Stimulated activated naive CD4-positive, alpha-beta T cell treated with Interleukin-2 at 50 U/mL for 16 hours (primary cell): ENCODE results near the gene PNISR.

Experiments used
- DNase-seq: peaks from one replicate; lab custom pipeline; 2025; lab: John Stamatoyannopoulos, UW

PNISR gene

DNA sequence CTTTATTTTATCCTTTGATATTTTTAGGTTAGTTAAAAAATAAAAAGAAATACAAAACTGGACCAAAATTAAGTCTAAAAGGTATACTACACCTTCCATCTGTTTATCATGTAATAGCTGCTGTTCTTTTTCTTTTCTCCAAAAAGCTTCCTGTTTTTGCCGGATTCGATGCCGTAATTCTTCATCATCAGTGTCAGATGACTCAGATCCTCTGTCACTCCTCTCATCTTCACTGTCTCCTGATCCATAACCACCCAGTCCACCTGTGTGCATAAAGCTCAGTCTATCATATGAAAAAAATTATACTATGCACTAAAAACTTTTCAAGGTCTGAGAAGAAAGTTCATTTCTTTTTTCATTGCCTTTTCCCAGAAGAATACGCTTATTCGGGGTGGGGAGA is 22.7 kb downstream of the PNISR start:
- no peak for DNase-seq

DNA sequence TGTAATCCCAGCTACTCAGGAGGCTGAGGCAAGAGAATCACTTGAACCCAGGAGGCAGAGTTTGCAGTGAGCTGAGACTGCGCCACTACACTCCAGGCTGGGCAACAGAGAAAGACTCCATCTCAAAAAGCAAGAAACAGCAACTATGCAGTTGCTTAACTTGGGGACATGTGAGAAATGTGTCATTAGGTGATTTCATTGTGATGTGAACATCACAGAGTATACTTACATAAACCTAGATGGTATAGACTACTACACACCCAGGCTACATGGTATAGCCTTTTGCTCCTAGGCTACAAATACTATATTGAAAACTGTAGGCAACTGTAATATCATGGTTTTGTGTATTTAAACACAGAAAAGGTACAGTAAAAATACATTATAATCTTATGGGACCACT is 27.8 kb downstream of the PNISR start:
- DNase-seq = no peak

DNA sequence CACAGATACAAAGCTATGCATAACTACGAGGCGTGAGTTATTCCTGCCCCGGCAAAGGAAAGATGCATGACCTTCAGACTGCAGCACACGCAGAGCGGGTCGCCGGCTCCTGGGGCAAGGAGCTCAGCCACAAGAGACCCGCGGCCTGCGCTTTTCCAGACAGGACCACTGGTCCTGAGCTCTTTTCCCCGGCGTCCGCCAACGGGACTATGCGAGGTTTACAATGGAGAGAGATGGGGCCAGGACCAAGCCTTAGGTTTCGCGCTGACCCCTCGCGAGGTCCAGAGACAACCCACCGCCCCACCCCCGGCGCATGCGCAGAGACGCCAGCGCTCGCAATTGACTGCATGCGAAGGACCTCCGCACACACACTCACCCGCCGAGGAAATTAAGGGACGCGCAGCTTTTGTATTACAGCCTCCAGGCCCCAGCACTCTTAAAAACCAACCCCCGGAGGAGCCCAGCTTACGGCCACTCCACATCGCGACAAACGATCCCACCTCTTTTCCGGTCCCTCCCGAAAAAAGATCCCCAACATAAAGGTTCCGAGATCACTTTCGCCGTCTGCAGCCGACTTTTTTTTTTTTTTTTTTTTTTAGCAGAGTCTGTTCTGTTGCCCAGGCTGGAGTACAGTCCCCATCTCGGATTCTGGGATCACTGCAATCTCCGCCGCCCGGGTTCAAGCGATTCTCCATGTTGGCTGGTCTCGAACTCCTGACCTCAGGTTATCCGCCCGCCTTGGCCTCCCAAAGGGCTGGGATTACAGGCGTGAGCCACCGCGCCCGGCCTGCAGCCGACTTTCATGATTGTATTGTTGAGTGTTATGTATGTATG is 31.2 kb downstream of the PNISR start, which contains the start of gene COQ3:
TSS of gene COQ3 (minus strand) at position 498 of the 834 bp plus-strand sequence. CDS start at position 482, 16 bp downstream.
- peak; percentile 49 for DNase-seq

DNA sequence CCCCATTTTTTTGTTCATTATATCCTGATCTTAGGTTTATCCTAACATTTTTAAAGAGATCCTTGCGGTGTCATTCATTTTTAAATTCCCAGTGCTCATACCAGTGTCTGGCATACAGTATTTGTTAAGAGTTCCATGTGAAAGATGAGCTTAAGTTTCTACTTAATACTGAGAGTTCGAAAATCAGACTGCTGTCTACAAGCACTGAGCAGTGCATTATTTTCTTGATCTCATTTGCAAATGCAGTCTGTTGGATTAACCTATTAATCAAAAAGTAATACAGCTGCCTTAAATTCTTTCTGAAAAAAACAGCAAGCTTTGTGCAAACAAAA is 31.8 kb downstream of the PNISR start:
- DNase-seq = no peak

DNA sequence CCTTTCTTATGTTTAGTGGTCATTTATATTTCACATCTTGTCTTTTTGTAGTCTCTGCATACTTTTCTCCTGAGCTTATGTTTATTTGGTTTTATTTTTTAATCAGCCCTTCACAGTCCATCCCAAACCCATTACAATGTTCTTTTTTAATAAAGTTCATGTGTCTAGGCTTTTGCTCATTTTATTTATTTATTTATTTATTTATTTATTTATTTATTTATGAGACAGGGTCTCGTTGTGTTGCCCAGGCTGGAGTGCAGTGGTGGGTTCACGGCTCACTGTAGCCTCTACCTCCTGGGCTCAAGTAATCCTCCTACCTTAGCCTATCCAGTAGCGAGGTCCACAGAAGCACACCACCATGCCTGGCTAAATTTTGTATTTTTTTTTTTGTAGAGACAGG is 34.2 kb downstream of the PNISR start:
- DNase-seq = no peak

DNA sequence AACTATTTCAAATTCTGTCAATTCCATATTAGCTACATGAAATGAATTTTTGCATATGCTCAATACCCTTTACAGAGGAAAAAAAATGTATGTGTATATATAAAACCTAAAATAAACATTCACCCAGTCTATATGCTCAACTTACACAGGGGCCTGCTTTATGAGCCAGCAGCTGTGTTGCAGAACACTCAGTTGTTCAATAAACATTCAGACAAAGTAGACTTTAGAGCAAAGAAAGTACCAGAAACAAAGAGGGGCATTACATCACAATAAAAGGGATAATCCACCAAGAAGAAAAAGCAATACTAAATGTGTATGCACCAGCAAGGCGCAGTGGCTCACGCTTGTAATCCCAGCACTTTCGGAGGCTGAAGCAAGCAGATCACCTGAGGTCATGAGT is 40.6 kb downstream of the PNISR start:
- no peak for DNase-seq

DNA sequence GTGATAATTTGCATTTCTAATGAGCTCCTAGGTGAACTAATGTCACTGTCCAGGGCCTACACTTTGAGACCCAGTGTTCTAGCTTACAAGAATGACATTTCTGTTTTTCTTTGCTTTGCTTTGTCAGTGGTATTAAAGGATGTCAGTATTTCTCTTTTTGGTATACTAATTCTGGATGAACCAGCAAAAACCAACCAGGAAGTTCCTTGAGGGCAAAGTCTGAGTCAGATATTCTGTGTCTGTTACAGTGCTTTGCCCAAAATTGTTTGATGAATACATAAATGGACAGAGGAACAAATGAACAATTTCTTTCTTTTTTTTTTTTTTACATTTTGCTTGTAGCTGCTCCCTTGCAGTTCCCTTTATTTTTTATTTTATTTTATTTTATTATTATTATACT is 46.5 kb downstream of the PNISR start:
- no peak for DNase-seq

DNA sequence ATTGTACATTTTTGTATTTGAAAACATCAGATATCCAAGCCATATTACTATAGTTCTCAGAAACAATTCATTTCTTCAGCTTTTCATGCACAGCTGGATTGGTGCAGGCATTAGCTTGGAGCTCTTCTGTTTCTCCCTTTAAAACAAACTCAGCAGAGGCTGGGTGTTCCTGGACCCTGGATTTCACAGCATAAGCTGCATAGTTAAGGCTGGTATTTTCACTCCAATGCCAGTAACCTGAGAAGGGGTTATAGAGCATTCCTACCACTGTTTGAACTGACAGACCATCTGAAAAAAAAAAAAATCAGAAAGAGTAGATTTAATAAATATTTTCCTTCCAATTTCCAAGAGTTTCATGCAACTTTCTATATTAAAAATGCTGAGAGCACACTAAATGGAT is 55.6 kb downstream of the PNISR start:
- no peak for DNase-seq

DNA sequence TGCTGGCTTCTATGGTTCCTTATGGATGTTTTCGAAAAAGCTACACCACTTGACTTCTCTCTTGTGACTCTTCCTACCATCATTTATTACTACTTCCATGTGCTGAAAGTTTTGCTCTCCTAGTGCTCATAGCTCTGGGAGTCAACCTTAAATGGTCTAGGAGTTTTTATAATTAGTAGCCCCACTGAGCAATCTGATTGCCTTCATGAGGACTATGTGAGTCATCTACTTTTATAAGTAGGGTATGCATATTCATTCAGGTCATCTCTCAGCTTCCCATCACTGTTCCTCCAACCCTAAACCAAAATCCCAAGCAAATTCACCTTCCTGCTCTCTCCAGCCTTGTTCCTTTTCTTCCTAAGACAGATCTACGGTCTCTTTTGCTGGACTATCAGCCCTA is 58.3 kb downstream of the PNISR start:
- no peak for DNase-seq

DNA sequence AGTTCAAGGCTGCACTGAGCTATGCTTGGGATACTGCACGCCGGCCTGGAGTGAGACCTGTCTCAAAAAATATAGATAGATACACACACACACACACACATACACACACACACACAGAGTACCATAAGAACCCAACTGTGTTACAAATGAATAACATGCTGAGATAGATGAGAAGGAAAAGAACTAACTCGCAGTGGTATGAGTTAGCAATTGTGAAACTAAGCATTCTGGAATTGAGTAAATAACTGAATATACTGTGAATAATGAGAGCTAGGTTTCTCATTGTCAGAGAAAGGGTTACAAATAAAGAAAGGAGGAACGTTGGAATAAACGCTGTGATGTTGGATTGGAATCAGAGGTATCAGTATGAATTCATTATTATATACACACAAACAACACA is 61.1 kb downstream of the PNISR start:
- DNase-seq = no peak

DNA sequence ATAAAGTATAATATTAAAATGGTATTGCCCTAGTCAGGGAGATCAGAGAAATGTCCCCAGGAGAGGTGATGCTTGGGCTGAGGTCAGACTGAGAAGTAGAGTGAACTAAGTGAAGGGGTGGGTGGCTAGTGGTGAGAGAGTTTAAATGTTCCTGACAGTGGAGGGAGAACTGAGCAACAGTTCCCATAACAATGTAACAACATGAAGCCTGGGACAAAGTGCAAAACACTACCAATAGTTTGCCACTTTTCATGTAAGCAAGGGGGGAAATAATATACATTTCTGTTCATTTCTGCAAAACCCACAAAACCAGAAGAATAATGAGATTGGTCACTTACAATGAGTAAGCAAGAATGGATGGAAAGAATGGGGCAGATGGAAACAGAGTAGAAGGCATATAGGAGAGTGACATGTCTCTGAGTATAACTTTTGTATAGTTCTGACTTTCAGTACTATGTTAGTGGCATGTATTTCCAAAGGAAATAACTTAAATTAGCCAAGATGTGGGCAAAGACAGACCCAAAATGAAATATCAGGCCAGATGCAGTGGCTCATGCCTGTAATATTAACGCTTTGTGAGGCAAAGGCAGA is 62.3 kb downstream of the PNISR start:
- DNase-seq = no peak

DNA sequence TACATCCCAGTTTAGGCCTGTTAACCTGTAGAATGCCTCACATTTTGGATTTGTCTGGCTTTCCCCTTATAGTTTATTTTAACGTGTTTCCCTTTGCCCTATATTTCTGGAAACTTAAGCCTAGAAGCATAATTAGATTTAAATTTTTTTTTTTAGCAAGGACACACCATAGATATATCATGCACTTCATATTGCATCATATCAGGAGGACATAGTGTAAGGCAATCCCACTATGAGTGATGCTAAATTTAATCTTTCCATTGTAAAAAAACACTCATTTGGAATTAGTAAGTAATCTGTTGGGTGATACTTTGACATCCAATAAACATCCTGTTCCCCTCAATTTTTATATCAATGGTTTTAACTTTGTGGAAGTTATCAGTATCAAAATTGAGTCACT is 65.3 kb downstream of the PNISR start:
- DNase-seq = no peak

DNA sequence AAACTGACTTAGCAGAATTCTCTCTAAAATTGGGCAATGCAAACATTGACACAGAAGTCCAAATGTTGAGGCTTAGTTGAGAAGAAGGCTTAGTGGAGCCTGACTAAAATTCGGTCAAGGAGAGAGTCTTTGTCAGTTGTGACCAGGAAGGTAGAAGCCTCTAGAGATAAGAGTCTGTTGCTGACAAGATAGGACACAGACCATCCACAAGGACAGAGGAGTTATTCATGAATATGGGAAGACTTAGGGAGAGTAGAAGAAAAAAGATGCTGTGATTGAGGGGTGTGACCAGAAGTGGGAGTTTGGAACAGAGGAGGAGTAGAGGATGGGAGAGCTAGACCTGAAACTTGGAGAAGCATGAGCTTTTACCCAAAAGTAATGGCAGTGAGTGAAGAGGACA is 68.5 kb downstream of the PNISR start:
- DNase-seq = no peak

DNA sequence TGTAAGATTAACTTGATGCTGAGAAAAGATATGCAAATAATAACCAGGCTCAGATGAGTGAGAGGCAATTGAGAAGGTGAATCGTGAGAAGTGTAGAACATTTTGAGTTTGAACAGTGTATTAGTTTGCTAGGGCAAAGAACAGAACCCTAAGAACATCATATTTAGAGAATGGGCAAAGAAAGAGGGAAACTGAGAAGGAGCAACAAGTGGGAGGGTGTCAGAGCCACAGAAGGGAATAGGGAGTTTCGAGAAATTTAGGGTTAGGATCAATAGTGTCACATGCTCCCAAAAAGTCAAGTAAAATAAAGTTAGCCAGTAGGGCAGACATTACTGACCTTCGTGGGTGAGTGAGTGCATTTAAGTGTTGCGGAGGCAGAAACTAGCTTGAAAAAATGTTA is 70.1 kb downstream of the PNISR start:
- DNase-seq = no peak

DNA sequence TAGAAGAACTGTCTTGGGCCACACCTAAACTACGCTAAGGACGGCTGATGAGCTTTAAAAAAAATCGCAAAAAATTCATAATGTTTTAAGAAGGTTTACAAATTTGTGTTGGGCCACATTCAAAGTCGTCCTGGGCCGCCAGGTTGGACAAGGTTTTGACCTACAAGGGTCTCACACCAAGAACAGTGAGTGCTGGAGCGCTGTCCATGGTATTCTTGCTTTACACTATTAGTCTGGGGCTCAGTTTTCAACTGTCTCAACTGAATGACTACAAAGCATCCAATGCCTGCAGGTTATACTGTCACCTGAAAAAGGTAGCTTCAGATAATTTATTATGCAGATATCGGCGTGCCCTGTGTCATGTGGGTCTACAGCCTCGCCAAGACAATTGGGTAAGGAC is 72.0 kb downstream of the PNISR start:
- DNase-seq = no peak

DNA sequence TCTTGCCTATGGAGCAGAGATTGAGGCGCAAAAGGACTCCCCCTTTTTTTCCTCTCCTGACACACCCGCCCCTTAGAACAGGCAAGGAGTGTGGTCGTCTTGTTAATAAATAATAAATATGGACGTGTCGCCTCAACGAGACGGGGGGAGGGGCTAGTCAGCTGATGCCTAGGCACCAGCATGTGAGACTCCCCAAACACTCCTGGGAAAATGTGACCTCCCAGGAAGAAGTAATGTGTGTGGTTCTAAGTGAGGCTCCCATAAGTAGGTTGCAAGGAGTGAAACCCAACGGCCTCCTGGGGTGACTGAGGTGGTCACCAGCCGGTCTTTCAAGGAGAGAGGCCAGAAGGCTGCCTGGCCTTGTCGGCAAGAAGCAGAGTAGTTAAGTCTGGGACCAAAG is 74.5 kb downstream of the PNISR start:
- DNase-seq = no peak

DNA sequence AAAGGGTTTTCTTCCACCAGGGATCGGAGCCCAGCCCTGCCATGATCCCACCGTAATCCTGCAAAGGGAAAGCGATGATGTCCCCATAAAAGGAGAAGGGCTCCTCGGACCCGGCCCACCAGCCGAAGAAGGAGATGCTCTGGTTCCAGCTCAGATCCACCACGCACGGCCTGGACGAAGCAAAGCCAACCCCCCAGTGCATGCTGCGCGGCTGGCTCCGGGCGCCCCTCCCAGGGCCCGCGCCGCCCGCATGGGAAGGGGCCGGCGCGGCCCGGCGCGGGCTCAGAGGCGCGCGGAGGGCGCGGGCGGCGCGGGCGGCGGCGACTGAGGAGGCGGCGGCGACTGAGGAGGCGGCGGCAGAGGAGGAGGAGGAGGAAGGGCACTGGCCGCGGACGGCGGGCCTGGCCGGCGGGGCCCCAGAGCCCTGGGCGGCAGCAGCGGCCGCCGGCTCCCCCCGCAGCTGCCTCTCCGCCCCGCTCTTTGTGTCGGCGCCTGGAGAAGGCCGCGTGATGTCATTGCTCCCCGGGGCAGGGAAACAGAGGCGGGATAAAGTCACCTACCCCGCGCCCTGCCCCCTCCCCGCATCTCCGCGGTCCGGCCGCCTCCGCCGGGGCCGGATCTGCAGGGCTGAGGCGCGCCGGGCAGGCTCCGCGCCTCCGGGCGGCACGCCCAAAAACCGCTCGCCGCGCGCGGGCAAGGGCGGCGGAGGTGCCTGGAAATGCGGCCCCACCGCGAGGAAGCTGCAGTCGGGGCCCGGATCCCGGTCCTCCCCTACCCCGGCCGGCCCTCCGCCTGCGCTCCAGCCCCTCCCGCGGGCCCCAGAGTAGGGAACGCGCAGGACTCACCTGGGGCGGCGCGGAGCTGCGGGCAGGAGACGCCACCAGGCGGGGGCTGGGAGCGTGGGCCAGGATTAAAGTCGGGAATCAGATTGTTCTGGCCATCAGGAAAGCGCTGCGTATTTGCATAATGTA is 75.7 kb downstream of the PNISR start, which contains the start of gene FAXC:
TSS of gene FAXC (minus strand) at position 504 of the 971 bp plus-strand sequence. CDS start at position 202, 302 bp downstream.
- DNase-seq = no peak

DNA sequence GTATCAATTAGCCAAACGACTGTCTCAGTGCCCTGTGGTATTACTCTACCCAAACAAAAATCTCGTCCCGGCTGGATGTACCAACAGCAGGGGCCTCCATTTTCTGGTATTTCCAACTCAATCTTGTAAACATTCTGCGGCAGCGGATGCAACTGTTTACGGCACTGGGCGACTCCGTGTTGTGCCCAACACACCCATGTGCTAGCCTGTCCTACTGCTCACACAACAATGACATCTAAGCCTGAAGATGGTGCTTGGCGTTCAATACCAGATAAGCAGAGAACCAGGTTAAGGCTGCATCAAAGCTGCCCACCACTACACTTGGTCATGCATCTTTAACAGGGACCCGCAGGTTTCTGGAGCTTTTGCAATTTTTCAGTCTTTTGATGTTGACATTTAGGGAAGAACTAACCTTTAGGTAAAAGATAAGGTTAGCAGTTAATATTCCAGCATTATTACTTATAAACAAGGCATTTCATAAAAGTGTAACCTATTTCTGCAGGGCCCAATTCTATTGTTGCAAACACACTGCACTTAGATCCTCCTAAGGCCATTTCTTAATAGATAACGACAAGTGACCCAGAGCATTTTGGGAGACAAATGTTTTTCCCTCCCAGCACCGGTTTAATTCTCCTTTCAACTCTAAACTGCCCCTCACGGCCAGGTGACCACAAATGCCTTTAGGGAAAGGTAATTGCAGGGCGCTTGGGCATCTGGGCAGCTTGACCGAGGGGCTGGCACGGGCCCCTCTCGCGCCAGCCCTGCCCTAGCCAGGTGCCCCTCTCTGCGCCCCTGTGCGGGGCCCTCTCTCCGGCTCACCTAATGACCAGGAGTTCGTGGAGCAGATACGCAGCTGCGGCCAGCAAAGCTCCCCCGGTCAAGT is 76.6 kb downstream of the PNISR start:
- DNase-seq = no peak
